Measurements from ENCODE around the gene THRB. TPM values are rescaled to one million over a fixed set of nuclear protein-coding genes. Genes with fewer than 3 reads are reported as not detected.

The THRB gene
- total RNA-seq, 1 experiment from 2014 or later = 9.7 TPM

DNA sequence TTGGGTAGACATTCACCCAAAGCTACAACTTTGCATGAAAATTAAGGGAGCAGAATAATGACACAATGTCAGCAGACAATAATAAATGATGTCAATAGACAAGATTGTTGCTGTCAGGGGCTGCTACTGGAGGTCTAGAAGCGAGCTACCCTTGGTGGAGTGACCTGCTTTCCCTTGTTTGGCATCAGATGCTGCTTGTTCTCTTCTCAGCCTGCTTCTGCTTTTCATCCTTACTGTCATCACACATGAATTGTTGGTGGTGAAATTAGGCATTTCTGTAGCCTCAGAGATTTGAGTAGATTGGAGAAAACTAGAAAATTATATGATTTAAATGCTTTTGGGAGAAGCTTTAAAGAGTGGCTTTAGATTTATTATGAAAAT is 355.8 kb downstream of the THRB start:
- Histone ChIP-seq H3K4me2 (no peak overlapping the region), H3K4me3 (no peak overlapping the region), H3K36me3 (ENCODE audit: low read depth) (no peaks in the 10 kb centered on the region), H3K79me2 (ENCODE audit: low read depth) (no peaks in the 10 kb centered on the region), H2AFZ (no peak overlapping the region), H3F3A (ENCODE audit: insufficient read depth, low read depth) (no peaks in the 10 kb centered on the region), H3K27me3 (ENCODE audit: insufficient read depth, low read depth) (no peaks in the 10 kb centered on the region), H3K9me3 (ENCODE audit: insufficient read depth, low read depth) (no peaks in the 10 kb centered on the region), H3K27ac (no peak overlapping the region), H3K4me1 (replicated peaks; ENCODE audit: insufficient read depth) (no peaks in the 10 kb centered on the region), H4K20me1 (ENCODE audit: insufficient read depth) (no peaks in the 10 kb centered on the region), H3K9me2 (ENCODE audit: insufficient read depth) (no peaks in the 10 kb centered on the region)
- DNase-seq = no peak
- ChIA-PET POLR2A (ENCODE audit: unreplicated experiment) (no interaction called here), CTCF (no interaction called here)
- intact Hi-C loops (cut with micrococcal nuclease; ENCODE audit: unreplicated experiment) = no loop called here
- TF ChIP-seq EZH2 (IDR thresholded peaks at IDR 0.05; ENCODE audit: low read depth) = no peak
- TF ChIP-seq, protein P1, sequence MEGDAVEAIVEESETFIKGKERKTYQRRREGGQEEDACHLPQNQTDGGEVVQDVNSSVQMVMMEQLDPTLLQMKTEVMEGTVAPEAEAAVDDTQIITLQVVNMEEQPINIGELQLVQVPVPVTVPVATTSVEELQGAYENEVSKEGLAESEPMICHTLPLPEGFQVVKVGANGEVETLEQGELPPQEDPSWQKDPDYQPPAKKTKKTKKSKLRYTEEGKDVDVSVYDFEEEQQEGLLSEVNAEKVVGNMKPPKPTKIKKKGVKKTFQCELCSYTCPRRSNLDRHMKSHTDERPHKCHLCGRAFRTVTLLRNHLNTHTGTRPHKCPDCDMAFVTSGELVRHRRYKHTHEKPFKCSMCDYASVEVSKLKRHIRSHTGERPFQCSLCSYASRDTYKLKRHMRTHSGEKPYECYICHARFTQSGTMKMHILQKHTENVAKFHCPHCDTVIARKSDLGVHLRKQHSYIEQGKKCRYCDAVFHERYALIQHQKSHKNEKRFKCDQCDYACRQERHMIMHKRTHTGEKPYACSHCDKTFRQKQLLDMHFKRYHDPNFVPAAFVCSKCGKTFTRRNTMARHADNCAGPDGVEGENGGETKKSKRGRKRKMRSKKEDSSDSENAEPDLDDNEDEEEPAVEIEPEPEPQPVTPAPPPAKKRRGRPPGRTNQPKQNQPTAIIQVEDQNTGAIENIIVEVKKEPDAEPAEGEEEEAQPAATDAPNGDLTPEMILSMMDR (conservative IDR thresholded peaks at IDR 0.05) = no peak
- no TSS peak for BruUV-seq (replicated peaks)

DNA sequence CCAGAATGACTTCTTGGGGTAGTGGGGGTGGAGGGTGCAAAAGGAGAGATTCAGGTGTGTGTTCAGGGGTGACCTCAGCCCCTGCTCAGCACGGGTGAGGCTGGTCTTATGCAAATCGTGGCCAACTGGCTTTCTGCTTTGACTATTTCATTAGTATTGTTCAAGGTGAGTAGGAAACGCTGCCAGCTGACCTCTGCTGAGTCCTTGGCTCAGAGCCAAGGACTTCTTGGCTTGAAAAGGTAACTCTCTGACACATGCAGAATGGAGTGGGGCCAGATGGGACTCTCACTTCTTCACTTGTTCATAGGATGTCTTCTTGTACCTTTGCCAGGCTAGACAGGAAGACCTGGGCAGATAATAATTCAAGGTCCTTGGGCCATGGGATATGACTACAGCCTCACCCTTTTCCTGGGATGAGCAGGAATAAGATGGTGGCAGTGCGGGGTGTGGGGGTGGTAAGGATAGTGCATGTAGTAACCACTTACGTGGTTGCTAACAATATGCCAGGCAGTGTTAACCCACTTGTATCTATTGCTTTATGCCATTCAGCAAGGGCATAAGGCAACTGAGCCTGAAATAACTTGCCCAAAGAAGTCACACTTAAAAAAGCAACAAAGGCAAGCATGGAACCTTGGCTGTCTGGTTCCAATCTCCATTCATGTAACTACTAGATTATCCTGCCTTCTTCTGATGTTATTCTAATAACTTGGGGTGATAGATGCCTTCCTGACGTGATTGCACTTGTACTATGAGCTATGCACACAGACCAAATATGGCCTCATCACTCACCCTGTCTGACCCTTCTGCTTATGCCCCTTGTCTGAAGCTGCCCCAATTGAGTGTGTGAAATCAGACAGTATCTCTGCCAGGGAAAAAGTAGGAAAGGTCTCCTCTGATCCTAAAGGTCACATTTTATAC is 356.4 kb downstream of the THRB start:
- Histone ChIP-seq H2AFZ (no peak overlapping the region), H3K4me3 (no peak overlapping the region), H3K79me2 (ENCODE audit: low read depth) (no peaks in the 10 kb centered on the region), H3K27me3 (ENCODE audit: insufficient read depth, low read depth) (no peaks in the 10 kb centered on the region), H3K4me1 (replicated peaks; ENCODE audit: insufficient read depth) (no peaks in the 10 kb centered on the region), H3K9me3 (ENCODE audit: insufficient read depth, low read depth) (no peaks in the 10 kb centered on the region), H4K20me1 (ENCODE audit: insufficient read depth) (no peaks in the 10 kb centered on the region), H3K4me2 (no peak overlapping the region), H3K9me2 (ENCODE audit: insufficient read depth) (no peaks in the 10 kb centered on the region), H3F3A (ENCODE audit: insufficient read depth, low read depth) (no peaks in the 10 kb centered on the region), H3K36me3 (ENCODE audit: low read depth) (no peaks in the 10 kb centered on the region), H3K27ac (no peak overlapping the region)
- peak in 1 of 2 experiments; percentile 21 for DNase-seq
- POLR2A ChIA-PET (ENCODE audit: unreplicated experiment) = no interaction called here
- BruUV-seq (replicated peaks) = no TSS peak
- TF ChIP-seq, protein P1 (conservative IDR thresholded peaks at IDR 0.05) = no peak
- no peak for TF ChIP-seq EZH2 (IDR thresholded peaks at IDR 0.05; ENCODE audit: low read depth)
- intact Hi-C loops (cut with micrococcal nuclease; ENCODE audit: unreplicated experiment) = no loop called here
- CTCF ChIA-PET = interaction anchor here (0.5 kb wide), 1 partner anchor 1457 kb away, joined by 5 read pairs; no protein-coding TSS in a partner anchor

DNA sequence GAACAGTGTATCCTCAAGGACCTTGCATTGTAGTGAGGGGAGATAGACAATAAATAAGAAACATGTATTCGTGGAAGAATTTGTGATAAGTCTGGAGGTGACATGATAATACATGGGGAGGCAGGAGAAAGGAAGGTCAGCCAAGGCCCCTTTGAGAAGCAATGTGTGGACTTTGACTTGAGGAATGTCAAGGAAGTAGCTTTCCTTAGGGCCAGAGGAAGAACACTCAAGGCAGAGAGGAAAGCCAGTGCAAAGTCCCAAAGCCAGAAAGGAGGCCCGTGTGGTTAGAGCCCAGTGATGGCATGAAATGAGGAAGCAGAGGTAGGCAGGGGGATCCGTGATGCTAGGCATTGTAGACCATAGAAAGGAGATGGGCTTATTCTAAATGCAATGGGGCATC is 357.3 kb downstream of the THRB start:
- no peak for DNase-seq
- Histone ChIP-seq H3K4me3 (no peak overlapping the region), H3K36me3 (ENCODE audit: low read depth) (no peaks in the 10 kb centered on the region), H3K27me3 (ENCODE audit: insufficient read depth, low read depth) (no peaks in the 10 kb centered on the region), H3K27ac (no peak overlapping the region), H3K9me2 (ENCODE audit: insufficient read depth) (peaks cover 2% of the 10 kb centered on the region; the same call in 1 of the 2 replicates), H3K9me3 (ENCODE audit: insufficient read depth, low read depth) (no peaks in the 10 kb centered on the region), H4K20me1 (ENCODE audit: insufficient read depth) (no peaks in the 10 kb centered on the region), H2AFZ (no peak overlapping the region), H3K4me1 (replicated peaks; ENCODE audit: insufficient read depth) (no peaks in the 10 kb centered on the region), H3K79me2 (ENCODE audit: low read depth) (no peaks in the 10 kb centered on the region), H3K4me2 (no peak overlapping the region), H3F3A (ENCODE audit: insufficient read depth, low read depth) (no peaks in the 10 kb centered on the region)
- POLR2A ChIA-PET (ENCODE audit: unreplicated experiment) = no interaction called here
- CTCF ChIA-PET = interaction anchor here (0.5 kb wide), 1 partner anchor 1458 kb away, joined by 5 read pairs; no protein-coding TSS in a partner anchor
- TF ChIP-seq, protein P1 (conservative IDR thresholded peaks at IDR 0.05) = no peak
- TF ChIP-seq EZH2 (IDR thresholded peaks at IDR 0.05; ENCODE audit: low read depth) = no peak
- intact Hi-C loops (cut with micrococcal nuclease; ENCODE audit: unreplicated experiment) = no loop called here
- no TSS peak for BruUV-seq (replicated peaks)
